Esophagus squamous epithelium (tissue), 4 donors: ENCODE measurements around the gene PTPRN2.

Source experiments
- POLR2A ChIP-seq, 4 donors: fragments of 450-650 bp; IDR thresholded peaks; one replicate each; pipeline ENCODE4 v1.6.1; 2017; ENCODE audit warnings: antibody characterized with exemption in 4 of 4, mild to moderate bottlenecking in 4 of 4, moderate library complexity in 3 of 4
- TF ChIP-seq, protein P1 (sequence below), 6 experiments: fragments of 450-650 bp in 4 of 6; fragments of 200-600 bp in 2 of 6; sonication (generic) in 2 of 6; IDR thresholded peaks; one replicate each; pipeline ENCODE4 v1.5.1; 2016 to 2019; ENCODE audit warnings: antibody characterized with exemption in 6 of 6, mild to moderate bottlenecking in 4 of 6, moderate library complexity in 4 of 6

DNA sequence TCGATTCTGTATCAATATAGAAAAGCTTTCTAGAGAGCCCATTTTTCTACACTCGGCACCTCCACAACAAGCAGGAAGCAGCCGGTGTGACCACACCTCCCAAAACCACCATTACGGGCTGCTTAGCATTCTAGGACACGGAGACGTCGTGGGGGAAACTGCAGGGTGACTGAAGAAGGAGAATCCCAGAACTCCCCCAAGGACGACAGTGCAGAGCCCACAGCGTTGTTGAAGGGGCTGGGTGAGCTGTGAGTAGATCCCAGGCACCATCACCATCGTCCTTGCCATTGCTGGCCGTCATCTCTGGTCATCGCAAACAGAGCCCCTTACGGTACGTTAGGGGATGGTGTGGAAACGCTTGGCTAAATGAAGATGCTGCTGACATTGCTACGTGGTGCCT, 351.8 kb downstream of the PTPRN2 start:
- TF ChIP-seq, protein P1, sequence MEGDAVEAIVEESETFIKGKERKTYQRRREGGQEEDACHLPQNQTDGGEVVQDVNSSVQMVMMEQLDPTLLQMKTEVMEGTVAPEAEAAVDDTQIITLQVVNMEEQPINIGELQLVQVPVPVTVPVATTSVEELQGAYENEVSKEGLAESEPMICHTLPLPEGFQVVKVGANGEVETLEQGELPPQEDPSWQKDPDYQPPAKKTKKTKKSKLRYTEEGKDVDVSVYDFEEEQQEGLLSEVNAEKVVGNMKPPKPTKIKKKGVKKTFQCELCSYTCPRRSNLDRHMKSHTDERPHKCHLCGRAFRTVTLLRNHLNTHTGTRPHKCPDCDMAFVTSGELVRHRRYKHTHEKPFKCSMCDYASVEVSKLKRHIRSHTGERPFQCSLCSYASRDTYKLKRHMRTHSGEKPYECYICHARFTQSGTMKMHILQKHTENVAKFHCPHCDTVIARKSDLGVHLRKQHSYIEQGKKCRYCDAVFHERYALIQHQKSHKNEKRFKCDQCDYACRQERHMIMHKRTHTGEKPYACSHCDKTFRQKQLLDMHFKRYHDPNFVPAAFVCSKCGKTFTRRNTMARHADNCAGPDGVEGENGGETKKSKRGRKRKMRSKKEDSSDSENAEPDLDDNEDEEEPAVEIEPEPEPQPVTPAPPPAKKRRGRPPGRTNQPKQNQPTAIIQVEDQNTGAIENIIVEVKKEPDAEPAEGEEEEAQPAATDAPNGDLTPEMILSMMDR (IDR thresholded peaks at IDR 0.05) = no peak
- no peak for TF ChIP-seq POLR2A (IDR thresholded peaks at IDR 0.05)
